Small intestine (tissue), 7 donors: ENCODE measurements around the gene ARRDC2. TPM values are rescaled to one million over a fixed set of nuclear protein-coding genes. Genes with fewer than 3 reads are reported as not detected.
A peak's percentile ranks its signal among the peaks of the same experiment; 100 is the strongest.

Source experiments
- DNase-seq, 2 donors: peaks; one replicate each; pipeline versions ENCODE4 v3.0.0 to v3.0.0-alpha.2; 2013
- FAIRE-seq: peaks from 2 replicates; lab custom pipeline; 2012; peaks lifted over from hg19 to GRCh38; lab: Jason Lieb, UNC
- H3K27ac ChIP-seq, 3 donors: one replicate each; pipeline ENCODE4 v1.5.1; 2013; ENCODE audit warnings: low read length in 2 of 3, mild to moderate bottlenecking in 2 of 3, control low read depth in 1 of 3, inconsistent platforms in 1 of 3, low read depth in 1 of 3, moderate library complexity in 1 of 3
- H3K27me3 ChIP-seq, 3 donors: one replicate each; pipeline ENCODE4 v1.6.1; 2013; ENCODE audit warnings: low read length in 3 of 3, inconsistent platforms in 1 of 3; ENCODE audit not compliant: control insufficient read depth in 3 of 3, insufficient read depth in 3 of 3
- H3K36me3 ChIP-seq, 3 donors: one replicate each; pipeline ENCODE4 v1.6.1; 2013; ENCODE audit warnings: low read length in 3 of 3, inconsistent platforms in 1 of 3, low read depth in 1 of 3, mild to moderate bottlenecking in 1 of 3, moderate library complexity in 1 of 3; ENCODE audit not compliant: control insufficient read depth in 3 of 3, insufficient read depth in 2 of 3
- H3K4me1 ChIP-seq, 3 donors: one replicate each; pipeline ENCODE4 v1.6.1; 2013; ENCODE audit warnings: low read length in 2 of 3, inconsistent platforms in 1 of 3, low read depth in 1 of 3, mild to moderate bottlenecking in 1 of 3, moderate library complexity in 1 of 3; ENCODE audit not compliant: control insufficient read depth in 3 of 3, insufficient read depth in 2 of 3
- H3K4me3 ChIP-seq, 3 donors: one replicate each; pipeline ENCODE4 v1.5.1; 2013; ENCODE audit warnings: low read length in 3 of 3, control low read depth in 1 of 3, inconsistent platforms in 1 of 3, low read depth in 1 of 3, mild to moderate bottlenecking in 1 of 3, moderate library complexity in 1 of 3
- H3K9me3 ChIP-seq, 2 donors: one replicate each; pipeline ENCODE4 v1.6.1; 2013; ENCODE audit warnings: low read depth in 1 of 2, low read length in 1 of 2; ENCODE audit not compliant: control insufficient read depth in 2 of 2, insufficient read depth in 1 of 2
- WGBS, 3 donors: extraction: QIAGEN DNeasy Blood & Tissue Kit; methylation state at CpG; one replicate each; pipeline ENCODE4 v1.1.7; 2013; 5-methylcytosine and 5-hydroxymethylcytosine counted together
- polyA plus RNA-seq, 4 donors: library from polyadenylated mRNA; stranded (reverse) in 3 of 4; unstranded in 1 of 4; fragments of 200-250 nt in 3 of 4; fragments of 120-200 nt in 1 of 4; gene quantifications; one replicate each; pipeline versions ENCODE4 v1.2.1 to v1.2.3, GENCODE V29; 2013
- donor health status: healthy with polysubstance abuse.
- donor health status: control.
- donor health status: control.
- donor health status: Bipolar disorder and iron deficiency.
- donor health status: healthy.

The ARRDC2 gene
- polyA plus RNA-seq, 4 donors = 6.9 to 31.5 (median 28.4) TPM

GRCh38 chr19:18016209-18016910 is 8.4 kb downstream of the ARRDC2 start:
- H3K9me3 ChIP-seq = no peaks in the 10 kb centered on the region
- WGBS, 3 donors = 85 to 92% (median 90%) methylated on average over 14 of the region's 14 CpGs
- no peak overlapping the region for H3K4me3 ChIP-seq
- DNase-seq (no peak), FAIRE-seq (no peak)
- peak overlapping the region in 2 of 3 donors; percentile 6 to 77 for H3K27ac ChIP-seq
- H3K36me3 ChIP-seq = peaks cover 3 to 27% (median 12%) of the 10 kb centered on the region in 3 donors
- H3K27me3 ChIP-seq = no peaks in the 10 kb centered on the region
- peaks cover 1 to 11% (median 8%) of the 10 kb centered on the region in 3 donors for H3K4me1 ChIP-seq

GRCh38 chr19:18017275-18018083 is 9.5 kb downstream of the ARRDC2 start:
- Histone ChIP-seq H3K4me3 (no peak overlapping the region), H3K4me1 (peaks cover 3 to 12% (median 8%) of the 10 kb centered on the region in 3 donors), H3K27ac (peak overlapping the region in 2 of 3 donors; percentile 14 to 77), H3K27me3 (no peaks in the 10 kb centered on the region), H3K36me3 (peaks cover 3 to 19% (median 10%) of the 10 kb centered on the region in 3 donors), H3K9me3 (no peaks in the 10 kb centered on the region)
- DNase-seq = no peak
- FAIRE-seq = no peak
- WGBS, 3 donors = 68 to 78% (median 73%) methylated on average over 14 to 15 of the region's 15 CpGs

GRCh38 chr19:18020212-18021085 is 12.5 kb downstream of the ARRDC2 start:
- Histone ChIP-seq H3K36me3 (no peaks in the 10 kb centered on the region), H3K4me1 (peaks cover 0 to 19% (median 3%) of the 10 kb centered on the region in 3 donors), H3K4me3 (no peak overlapping the region), H3K27ac (peak overlapping the region in 2 of 3 donors; percentile 12 to 93), H3K27me3 (no peaks in the 10 kb centered on the region), H3K9me3 (no peaks in the 10 kb centered on the region)
- FAIRE-seq = no peak
- DNase-seq = no peak
- WGBS, 3 donors = 27 to 47% (median 37%) methylated on average over 14 to 16 of the region's 16 CpGs

GRCh38 chr19:18021121-18021755 is 13.3 kb downstream of the ARRDC2 start:
- no peak overlapping the region for H3K4me3 ChIP-seq
- peaks cover 0 to 19% (median 3%) of the 10 kb centered on the region in 3 donors for H3K4me1 ChIP-seq
- H3K36me3 ChIP-seq = no peaks in the 10 kb centered on the region
- peak overlapping the region; percentile 6 to 93 (median 22) for H3K27ac ChIP-seq
- H3K27me3 ChIP-seq = no peaks in the 10 kb centered on the region
- DNase-seq (peak; percentile 40 to 42), FAIRE-seq (no peak)
- 29 to 33% (median 32%) methylated on average over 20 to 21 of the region's 21 CpGs for WGBS, 3 donors
- no peaks in the 10 kb centered on the region for H3K9me3 ChIP-seq

- no peak overlapping the region for H3K4me3 ChIP-seq
- peaks cover 0 to 19% (median 3%) of the 10 kb centered on the region in 3 donors for H3K4me1 ChIP-seq
- 49 to 78% (median 64%) methylated on average over 23 of the region's 23 CpGs for WGBS, 3 donors
Measured at GRCh38 chr19:18023622-18024251, 15.8 kb downstream of the ARRDC2 start.

GRCh38 chr19:18027151-18027550 is 19.2 kb downstream of the ARRDC2 start:
- no peaks in the 10 kb centered on the region for H3K9me3 ChIP-seq
- DNase-seq (no peak), FAIRE-seq (no peak)
- H3K4me3 ChIP-seq = no peak overlapping the region
- H3K36me3 ChIP-seq = no peaks in the 10 kb centered on the region
- no peak overlapping the region for H3K27ac ChIP-seq
- WGBS, 3 donors = 80 to 89% (median 89%) methylated on average over 4 of the region's 4 CpGs
- peaks cover 0 to 7% (median 5%) of the 10 kb centered on the region in 3 donors for H3K4me1 ChIP-seq
- H3K27me3 ChIP-seq = peaks cover 0 to 2% (median 0%) of the 10 kb centered on the region in 3 donors

More at GRCh38 chr19:18023622-18024251, 15.8 kb downstream of the ARRDC2 start:
- FAIRE-seq = no peak
- peak; percentile 38 to 45 for DNase-seq
- Histone ChIP-seq H3K9me3 (no peaks in the 10 kb centered on the region), H3K27me3 (peaks cover 0 to 2% (median 0%) of the 10 kb centered on the region in 3 donors), H3K36me3 (no peaks in the 10 kb centered on the region), H3K27ac (peak overlapping the region; percentile 48 to 97 (median 50))

GRCh38 chr19:18029617-18030338 is 21.8 kb downstream of the ARRDC2 start:
- Histone ChIP-seq H3K9me3 (no peaks in the 10 kb centered on the region), H3K27me3 (peaks cover 0 to 2% (median 0%) of the 10 kb centered on the region in 3 donors), H3K27ac (peak overlapping the region in 2 of 3 donors; percentile 54 to 73), H3K36me3 (no peaks in the 10 kb centered on the region), H3K4me3 (no peak overlapping the region), H3K4me1 (peaks cover 0 to 5% (median 0%) of the 10 kb centered on the region in 3 donors)
- FAIRE-seq (no peak), DNase-seq (peak; percentile 72 to 78)
- 17 to 48% (median 32%) methylated on average over 8 of the region's 8 CpGs for WGBS, 3 donors
